Suprapubic skin (tissue), 4 donors: ENCODE results near the gene MIGA2. TPM values are rescaled to one million over a fixed set of nuclear protein-coding genes. Genes with fewer than 3 reads are reported as not detected.

Source experiments
- DNase-seq, 2 donors: peaks; one replicate each; pipeline ENCODE4 v3.0.0-alpha.2; 2019; ENCODE audit warnings: low spot score in 2 of 2
- H3K27ac ChIP-seq: fragments of 200-600 bp; sonication (generic); one replicate; pipeline ENCODE4 v1.5.1; 2019
- H3K27me3 ChIP-seq: fragments of 200-600 bp; sonication (generic); one replicate; pipeline ENCODE4 v1.5.1; 2019
- H3K36me3 ChIP-seq: fragments of 200-600 bp; sonication (generic); one replicate; pipeline ENCODE4 v1.5.1; 2019
- H3K4me1 ChIP-seq: fragments of 200-600 bp; sonication (generic); one replicate; pipeline ENCODE4 v1.5.1; 2019
- H3K4me3 ChIP-seq: fragments of 200-600 bp; sonication (generic); one replicate; pipeline ENCODE4 v1.5.1; 2019; ENCODE audit warnings: mild to moderate bottlenecking
- H3K9me3 ChIP-seq: fragments of 200-600 bp; sonication (generic); one replicate; pipeline ENCODE4 v1.5.1; 2019
- EP300 ChIP-seq: sonication (generic); formaldehyde crosslinking; IDR thresholded peaks from one replicate; pipeline ENCODE4 v1.6.1; 2017; ENCODE audit warnings: antibody characterized with exemption
- POLR2A ChIP-seq, 2 donors: fragments of 450-650 bp; IDR thresholded peaks; one replicate each; pipeline ENCODE4 v1.6.1; 2017; ENCODE audit warnings: antibody characterized with exemption in 2 of 2, mild to moderate bottlenecking in 2 of 2, moderate library complexity in 2 of 2
- POLR2AphosphoS5 ChIP-seq, 3 donors: sonication (generic); formaldehyde crosslinking; IDR thresholded peaks; one replicate each; pipeline ENCODE4 v1.6.1; 2017; ENCODE audit warnings: antibody characterized with exemption in 3 of 3
- WGBS: methylation state at CpG from one replicate; pipeline ENCODE4 v1.1.5; 2018; 5-methylcytosine and 5-hydroxymethylcytosine counted together
- total RNA-seq, 4 donors: library from RNA; depleted of rRNA; stranded (reverse); fragments of >200 nt; gene quantifications; one replicate each; pipeline ENCODE4 v1.1.0, GENCODE V29; 2016
- TF ChIP-seq, protein P1 (sequence below), 2 donors: fragments of 200-600 bp in 1 of 2; fragments of 450-650 bp in 1 of 2; sonication (generic) in 1 of 2; IDR thresholded peaks; one replicate each; pipeline ENCODE4 v1.5.1; 2016 to 2019; ENCODE audit warnings: antibody characterized with exemption in 2 of 2, mild to moderate bottlenecking in 1 of 2, moderate library complexity in 1 of 2

Gene MIGA2
- total RNA-seq, 4 donors from 2014 or later, result 28.3 to 44.3 (median 39.7) TPM

DNA sequence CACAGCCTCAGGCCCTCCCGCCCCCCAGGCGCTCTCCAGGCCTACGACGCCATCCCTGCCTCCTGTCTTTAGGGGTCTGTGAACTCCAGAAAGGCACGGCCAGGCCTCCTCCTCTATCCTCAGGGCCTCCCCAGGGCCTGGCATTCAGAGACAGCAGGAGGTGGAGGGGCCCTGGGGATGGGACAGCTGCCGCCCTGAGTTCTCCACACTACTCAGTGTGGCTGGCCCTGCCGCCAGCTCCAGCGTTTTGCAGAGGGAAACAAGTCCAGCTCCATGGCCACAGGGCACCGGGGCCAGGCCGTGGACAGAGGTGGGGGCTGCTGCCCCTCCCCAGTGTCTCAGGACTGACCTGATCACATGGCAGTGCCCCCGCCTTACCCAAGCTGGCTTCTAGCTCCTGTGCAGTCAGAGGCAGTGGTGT lies 24.7 kb upstream of the MIGA2 start:
- no peak for DNase-seq
- Histone ChIP-seq H3K4me1 (peaks cover 16% of the 10 kb centered on the region), H3K27ac (no peak overlapping the region), H3K36me3 (peaks cover 86% of the 10 kb centered on the region), H3K27me3 (no peaks in the 10 kb centered on the region), H3K4me3 (no peak overlapping the region), H3K9me3 (no peaks in the 10 kb centered on the region)
- WGBS, result 89% methylated on average over 6 of the region's 11 CpGs
- TF ChIP-seq POLR2AphosphoS5 (IDR thresholded peaks at IDR 0.05), result no peak
- no peak for TF ChIP-seq EP300
- TF ChIP-seq POLR2A (IDR thresholded peaks at IDR 0.05), result no peak
- TF ChIP-seq, protein P1, sequence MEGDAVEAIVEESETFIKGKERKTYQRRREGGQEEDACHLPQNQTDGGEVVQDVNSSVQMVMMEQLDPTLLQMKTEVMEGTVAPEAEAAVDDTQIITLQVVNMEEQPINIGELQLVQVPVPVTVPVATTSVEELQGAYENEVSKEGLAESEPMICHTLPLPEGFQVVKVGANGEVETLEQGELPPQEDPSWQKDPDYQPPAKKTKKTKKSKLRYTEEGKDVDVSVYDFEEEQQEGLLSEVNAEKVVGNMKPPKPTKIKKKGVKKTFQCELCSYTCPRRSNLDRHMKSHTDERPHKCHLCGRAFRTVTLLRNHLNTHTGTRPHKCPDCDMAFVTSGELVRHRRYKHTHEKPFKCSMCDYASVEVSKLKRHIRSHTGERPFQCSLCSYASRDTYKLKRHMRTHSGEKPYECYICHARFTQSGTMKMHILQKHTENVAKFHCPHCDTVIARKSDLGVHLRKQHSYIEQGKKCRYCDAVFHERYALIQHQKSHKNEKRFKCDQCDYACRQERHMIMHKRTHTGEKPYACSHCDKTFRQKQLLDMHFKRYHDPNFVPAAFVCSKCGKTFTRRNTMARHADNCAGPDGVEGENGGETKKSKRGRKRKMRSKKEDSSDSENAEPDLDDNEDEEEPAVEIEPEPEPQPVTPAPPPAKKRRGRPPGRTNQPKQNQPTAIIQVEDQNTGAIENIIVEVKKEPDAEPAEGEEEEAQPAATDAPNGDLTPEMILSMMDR (IDR thresholded peaks at IDR 0.05), result no peak

DNA sequence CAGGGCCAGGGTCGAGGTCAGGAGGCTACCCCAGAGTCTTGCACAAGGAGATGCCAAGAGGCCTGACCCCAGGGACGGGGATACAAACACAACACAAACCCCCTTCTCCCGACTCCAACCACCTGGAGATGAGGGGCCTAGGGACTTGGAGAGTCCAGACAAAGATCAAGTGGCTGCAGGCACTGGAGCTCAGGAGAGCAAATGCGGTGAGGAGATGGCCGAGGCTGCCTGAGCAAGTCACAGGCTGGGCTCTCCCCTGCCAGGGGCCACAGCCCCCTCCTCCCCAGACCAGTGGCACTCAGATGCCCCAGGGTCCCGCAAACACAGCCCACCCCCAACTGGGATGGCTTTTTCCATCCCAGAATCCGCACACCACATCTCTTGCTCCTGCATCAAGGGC lies 24.1 kb upstream of the MIGA2 start:
- Histone ChIP-seq H3K4me1 (peaks cover 11% of the 10 kb centered on the region), H3K4me3 (no peak overlapping the region), H3K36me3 (peaks cover 81% of the 10 kb centered on the region), H3K27ac (no peak overlapping the region), H3K27me3 (no peaks in the 10 kb centered on the region), H3K9me3 (no peaks in the 10 kb centered on the region)
- TF ChIP-seq POLR2A (IDR thresholded peaks at IDR 0.05) (no peak), EP300 (no peak), POLR2AphosphoS5 (IDR thresholded peaks at IDR 0.05) (no peak)
- TF ChIP-seq, protein P1 (IDR thresholded peaks at IDR 0.05), result no peak
- 92% methylated on average over 7 of the region's 7 CpGs for WGBS
- DNase-seq, result no peak

DNA sequence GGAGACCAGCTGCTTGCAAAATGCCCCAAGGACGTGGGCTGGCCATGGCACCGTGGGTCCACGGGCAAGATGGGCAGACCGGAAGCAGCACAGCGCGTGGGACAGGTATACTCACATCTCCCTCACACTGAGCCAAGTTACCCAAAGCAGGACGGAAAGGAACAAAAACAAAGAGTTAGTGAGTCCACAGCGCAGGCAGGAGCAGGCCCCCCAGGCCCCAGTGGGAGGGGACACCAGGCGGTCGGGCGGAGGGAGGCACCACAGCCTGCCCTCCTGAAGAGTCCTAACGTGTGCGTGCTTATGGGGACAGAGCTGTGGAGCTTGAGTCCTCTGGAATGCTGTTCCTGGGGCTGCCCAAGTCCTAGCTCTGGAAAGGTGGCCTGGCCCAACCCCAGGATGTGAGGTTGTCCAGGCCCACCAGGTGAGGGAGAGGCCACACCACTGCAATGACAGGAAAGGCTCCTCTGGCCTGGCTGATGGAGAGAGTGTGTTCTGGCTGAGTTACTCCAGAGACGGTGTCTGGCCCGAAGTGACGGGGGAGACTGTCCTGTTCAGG lies 23.5 kb upstream of the MIGA2 start:
- Histone ChIP-seq H3K9me3 (no peaks in the 10 kb centered on the region), H3K27me3 (no peaks in the 10 kb centered on the region), H3K4me3 (no peak overlapping the region), H3K36me3 (peaks cover 79% of the 10 kb centered on the region), H3K4me1 (peaks cover 7% of the 10 kb centered on the region), H3K27ac (no peak overlapping the region)
- WGBS, result 86% methylated on average over 13 of the region's 16 CpGs
- DNase-seq, result no peak
- no peak for TF ChIP-seq POLR2A (IDR thresholded peaks at IDR 0.05)
- TF ChIP-seq EP300, result no peak
- no peak for TF ChIP-seq POLR2AphosphoS5 (IDR thresholded peaks at IDR 0.05)
- TF ChIP-seq, protein P1 (IDR thresholded peaks at IDR 0.05), result no peak

DNA sequence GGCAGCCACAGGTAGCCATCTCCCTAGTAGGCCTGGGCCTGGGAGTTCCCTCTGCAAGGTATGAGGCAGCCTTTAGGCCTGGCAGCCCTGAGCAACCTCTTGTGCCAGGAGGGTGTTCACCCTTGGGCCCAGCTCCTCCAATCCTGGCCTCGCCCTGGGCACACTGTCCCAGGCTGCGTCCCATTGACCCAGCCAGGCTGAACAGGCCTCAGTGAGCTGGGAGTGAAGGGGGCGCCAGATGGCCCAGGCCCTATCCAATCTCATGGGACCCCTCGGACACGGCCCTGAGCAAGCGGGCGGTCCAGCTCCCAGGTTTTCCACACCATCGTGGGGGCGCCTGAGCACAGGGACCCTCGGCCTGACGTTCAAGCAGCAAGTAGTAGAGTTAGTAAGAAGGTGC lies 22.8 kb upstream of the MIGA2 start:
- DNase-seq, result no peak
- no peak overlapping the region for H3K27ac ChIP-seq
- TF ChIP-seq POLR2AphosphoS5 (IDR thresholded peaks at IDR 0.05), result no peak
- TF ChIP-seq EP300, result no peak
- TF ChIP-seq, protein P1 (IDR thresholded peaks at IDR 0.05), result no peak
- no peak for TF ChIP-seq POLR2A (IDR thresholded peaks at IDR 0.05)
- no peak overlapping the region for H3K4me3 ChIP-seq
- peaks cover 78% of the 10 kb centered on the region for H3K36me3 ChIP-seq
- peaks cover under 1% of the 10 kb centered on the region for H3K4me1 ChIP-seq
- no peaks in the 10 kb centered on the region for H3K9me3 ChIP-seq
- no peaks in the 10 kb centered on the region for H3K27me3 ChIP-seq
- 93% methylated on average over 4 of the region's 11 CpGs for WGBS

DNA sequence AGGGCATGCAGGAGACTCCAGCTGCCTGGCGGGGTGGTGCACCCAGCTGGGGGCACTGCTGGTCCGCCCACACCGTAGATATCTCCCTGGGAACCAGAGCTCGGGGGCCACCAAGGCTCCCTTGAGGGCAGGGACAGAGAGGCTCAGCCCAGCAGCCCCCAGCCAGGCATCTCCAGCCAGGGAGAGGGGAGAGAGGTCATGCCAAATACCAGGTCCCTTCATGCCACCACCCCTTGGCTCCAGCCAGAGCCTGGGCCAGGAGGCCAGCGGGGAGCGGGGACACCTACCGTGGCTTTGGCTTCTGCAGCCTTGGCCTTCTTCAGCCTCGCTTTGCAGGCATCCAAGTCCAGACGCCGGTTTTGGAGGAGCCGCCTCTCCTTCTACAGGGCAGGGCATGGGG lies 22.3 kb upstream of the MIGA2 start:
- H3K4me1 ChIP-seq, result no peaks in the 10 kb centered on the region
- no peak for DNase-seq
- no peak overlapping the region for H3K4me3 ChIP-seq
- TF ChIP-seq, protein P1 (IDR thresholded peaks at IDR 0.05), result no peak
- TF ChIP-seq POLR2A (IDR thresholded peaks at IDR 0.05) (no peak), POLR2AphosphoS5 (IDR thresholded peaks at IDR 0.05) (no peak), EP300 (no peak)
- no peak overlapping the region for H3K27ac ChIP-seq
- WGBS, result 94% methylated on average over 3 of the region's 11 CpGs
- H3K36me3 ChIP-seq, result peaks cover 78% of the 10 kb centered on the region
- no peaks in the 10 kb centered on the region for H3K27me3 ChIP-seq
- no peaks in the 10 kb centered on the region for H3K9me3 ChIP-seq
